Measurements from ENCODE around the gene MBTPS1.

Gene MBTPS1

DNA sequence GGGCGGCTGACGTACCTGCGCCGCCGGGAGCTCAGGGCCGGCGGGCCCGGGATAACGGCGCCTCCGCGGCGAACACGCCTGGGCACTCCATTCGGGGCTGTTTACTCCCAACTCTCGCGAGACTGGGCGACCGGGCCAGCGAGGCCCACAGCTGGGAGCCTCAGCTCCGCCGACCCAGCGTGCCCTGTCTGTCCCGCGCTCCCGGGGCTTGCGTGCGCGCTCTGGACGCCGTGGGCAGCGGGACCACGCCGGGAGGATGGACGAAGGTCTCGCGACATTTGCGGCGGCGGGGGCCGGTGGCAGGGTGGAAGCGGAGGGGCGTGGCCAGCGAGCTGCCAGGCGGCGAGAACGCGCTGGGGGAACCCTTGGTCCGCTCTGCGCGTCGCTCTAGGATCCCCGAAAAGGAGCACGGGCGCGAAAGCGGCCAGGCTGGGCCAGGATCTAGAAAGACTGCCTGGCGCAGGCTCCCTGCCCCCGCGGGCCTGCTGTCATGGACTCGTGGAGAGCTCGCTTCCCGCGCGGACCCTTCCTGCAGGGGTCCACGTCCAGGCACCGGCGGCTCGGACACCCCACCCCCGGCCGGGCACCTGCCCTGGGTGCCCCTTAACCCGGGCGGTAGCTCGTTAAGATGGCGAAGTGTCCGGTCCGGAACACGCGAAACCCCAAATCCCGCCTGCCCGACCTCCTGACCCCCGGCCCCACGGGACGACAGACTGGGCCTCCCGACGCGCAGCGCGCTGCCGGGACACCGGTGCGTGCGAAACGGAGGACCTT is at the start of gene MBTPS1:
Gene MBTPS1, minus strand, starts transcription at position 223 of the 774 bp plus-strand sequence. CDS start 15,159 bp downstream, outside the sequence.
- peak within 1 kb of the TSS; percentile 92 for H3K27ac ChIP-seq
- TF ChIP-seq, protein P1, sequence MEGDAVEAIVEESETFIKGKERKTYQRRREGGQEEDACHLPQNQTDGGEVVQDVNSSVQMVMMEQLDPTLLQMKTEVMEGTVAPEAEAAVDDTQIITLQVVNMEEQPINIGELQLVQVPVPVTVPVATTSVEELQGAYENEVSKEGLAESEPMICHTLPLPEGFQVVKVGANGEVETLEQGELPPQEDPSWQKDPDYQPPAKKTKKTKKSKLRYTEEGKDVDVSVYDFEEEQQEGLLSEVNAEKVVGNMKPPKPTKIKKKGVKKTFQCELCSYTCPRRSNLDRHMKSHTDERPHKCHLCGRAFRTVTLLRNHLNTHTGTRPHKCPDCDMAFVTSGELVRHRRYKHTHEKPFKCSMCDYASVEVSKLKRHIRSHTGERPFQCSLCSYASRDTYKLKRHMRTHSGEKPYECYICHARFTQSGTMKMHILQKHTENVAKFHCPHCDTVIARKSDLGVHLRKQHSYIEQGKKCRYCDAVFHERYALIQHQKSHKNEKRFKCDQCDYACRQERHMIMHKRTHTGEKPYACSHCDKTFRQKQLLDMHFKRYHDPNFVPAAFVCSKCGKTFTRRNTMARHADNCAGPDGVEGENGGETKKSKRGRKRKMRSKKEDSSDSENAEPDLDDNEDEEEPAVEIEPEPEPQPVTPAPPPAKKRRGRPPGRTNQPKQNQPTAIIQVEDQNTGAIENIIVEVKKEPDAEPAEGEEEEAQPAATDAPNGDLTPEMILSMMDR (conservative IDR thresholded peaks at IDR 0.05) = peak; percentile 18; the same call in 1 of the 2 replicates

DNA sequence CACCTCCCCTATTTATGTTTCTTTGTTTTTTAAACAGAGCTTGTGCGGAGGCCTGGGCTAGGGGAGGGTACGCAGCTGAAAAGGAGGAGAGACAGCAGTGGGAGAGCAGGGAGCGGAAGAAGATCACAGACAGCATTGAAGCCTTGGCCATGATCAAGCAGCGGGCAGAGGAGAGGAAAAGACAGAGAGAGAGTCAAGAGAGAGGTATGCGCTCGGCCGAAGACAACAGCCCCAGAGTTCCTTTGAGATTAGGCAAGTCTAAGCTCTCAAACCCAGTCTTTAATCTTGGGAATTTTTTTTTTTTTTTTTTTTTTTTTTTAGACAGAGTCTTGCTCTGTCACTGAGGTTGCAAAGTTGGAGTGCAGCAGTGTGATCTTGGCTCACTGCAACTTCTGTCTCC is 49.0 kb upstream of the MBTPS1 start:
- no peak overlapping the region for H3K27ac ChIP-seq
- TF ChIP-seq, protein P1 (conservative IDR thresholded peaks at IDR 0.05) = no peak

DNA sequence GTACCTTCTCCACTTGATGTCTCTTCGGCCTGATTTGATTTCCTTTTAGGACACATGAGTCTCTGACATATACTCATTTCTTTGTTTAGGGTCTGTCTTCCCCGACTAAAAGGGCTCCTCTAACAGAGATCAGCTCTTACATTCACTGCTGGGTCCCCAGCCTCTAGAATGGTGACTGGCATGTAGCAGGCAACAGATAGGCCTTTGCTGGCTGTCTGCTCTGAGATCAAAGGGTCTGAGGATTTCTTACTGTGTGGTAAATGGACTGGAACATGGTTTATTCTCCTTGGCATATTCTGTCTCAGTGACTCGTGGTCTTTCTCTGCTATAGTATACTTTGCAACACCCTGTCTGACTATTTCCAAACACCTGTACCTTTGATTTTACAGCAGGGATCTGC is 45.1 kb upstream of the MBTPS1 start:
- TF ChIP-seq, protein P1 (conservative IDR thresholded peaks at IDR 0.05) = no peak
- no peak overlapping the region for H3K27ac ChIP-seq

DNA sequence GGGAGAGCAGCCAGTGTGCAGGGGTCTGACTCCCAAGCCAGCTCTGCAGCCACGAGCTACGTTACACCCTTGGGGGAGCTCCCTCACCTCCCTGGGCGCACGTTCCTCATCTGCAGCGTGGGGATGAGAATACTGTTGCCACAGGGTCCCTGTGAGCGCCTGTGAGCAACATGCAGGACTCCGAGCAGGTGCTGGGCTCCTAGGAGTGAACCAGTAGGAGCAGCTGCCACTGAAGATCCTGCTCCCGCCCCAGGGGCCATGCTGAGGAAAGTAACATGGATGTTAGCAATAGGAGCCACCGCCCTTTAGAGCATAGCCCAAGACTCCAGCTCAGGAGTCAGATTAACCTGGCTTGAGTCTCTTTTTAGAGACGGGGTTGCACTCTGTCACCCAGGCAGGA is 44.3 kb upstream of the MBTPS1 start:
- no peak overlapping the region for H3K27ac ChIP-seq
- TF ChIP-seq, protein P1 (conservative IDR thresholded peaks at IDR 0.05) = no peak

DNA sequence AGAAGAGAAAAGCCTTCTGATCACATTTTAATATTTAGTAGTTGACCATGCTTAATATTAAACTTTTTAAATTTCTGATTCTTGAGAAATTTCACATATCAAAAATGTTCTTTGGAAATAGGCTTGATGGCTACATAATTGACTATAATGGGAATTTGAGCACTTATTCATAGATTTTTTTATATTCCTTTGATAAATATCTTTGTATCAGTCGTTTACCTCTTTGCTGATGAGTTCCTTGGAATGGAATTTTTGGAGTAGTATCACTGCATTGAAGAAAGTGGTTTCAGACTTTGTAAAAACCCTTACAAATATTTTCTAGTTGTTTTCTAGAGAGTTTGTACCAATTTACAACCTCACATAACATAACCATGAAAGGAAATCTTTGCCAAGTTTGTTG is 43.1 kb upstream of the MBTPS1 start:
- no peak overlapping the region for H3K27ac ChIP-seq
- TF ChIP-seq, protein P1 (conservative IDR thresholded peaks at IDR 0.05) = no peak

DNA sequence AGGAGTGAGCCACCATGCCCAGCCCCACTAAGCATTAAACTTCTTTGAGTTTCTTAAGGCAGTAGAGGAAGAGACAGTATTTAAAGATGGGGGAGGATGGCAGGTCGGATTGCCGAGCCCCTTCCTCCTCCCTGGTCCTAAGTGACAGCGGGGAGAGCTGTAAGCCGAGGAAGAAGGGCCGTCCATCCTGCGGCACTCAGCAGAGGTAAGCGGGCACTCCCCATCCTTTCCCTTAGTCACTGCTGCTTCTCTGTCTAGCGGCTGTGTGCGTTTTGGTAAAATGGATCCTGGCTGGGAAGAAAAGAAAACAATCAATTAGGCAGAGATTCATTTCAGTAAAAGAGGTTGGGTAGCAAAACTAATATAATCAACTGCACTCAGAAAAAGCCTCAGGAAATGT is 42.3 kb upstream of the MBTPS1 start:
- TF ChIP-seq, protein P1 (conservative IDR thresholded peaks at IDR 0.05) = no peak
- no peak overlapping the region for H3K27ac ChIP-seq

DNA sequence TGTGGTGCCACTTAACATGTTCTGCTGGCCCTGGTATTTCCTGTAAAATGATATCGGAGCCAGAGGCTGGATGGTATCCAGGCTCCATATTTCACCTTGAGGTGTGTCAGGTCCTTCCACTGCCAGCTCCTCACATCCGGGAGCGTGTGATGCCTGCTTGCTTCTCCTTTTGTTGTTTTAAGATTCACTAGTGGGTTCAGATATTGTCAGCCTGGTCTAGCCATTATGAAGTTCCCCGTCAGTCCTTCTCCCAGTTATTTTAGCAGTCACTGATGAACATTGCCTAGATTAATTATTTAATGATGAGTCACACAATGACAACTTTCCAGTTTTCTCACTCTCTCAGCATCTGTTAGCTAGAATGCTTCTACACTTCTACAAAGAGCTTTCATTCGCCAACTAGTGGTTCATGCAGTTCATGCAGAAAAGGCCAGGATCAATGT is 39.6 kb upstream of the MBTPS1 start:
- no peak overlapping the region for H3K27ac ChIP-seq
- TF ChIP-seq, protein P1 (conservative IDR thresholded peaks at IDR 0.05) = 0 out of 2 replicates have a peak, but pooled peaks have one; percentile 19
